ENCODE results near the gene WNT1. TPM values are rescaled to one million over a fixed set of nuclear protein-coding genes. Genes with fewer than 3 reads are reported as not detected.

WNT1 gene
- total RNA-seq, 2 donors from 2014 or later = not detected

- Histone ChIP-seq H3K4me3 (no peak overlapping the region), H3K27ac (no peak overlapping the region), H3K9me3 (no peaks in the 10 kb centered on the region), H3K27me3 (replicated peaks; ENCODE audit: insufficient read depth) (no peaks in the 10 kb centered on the region), H3K4me1 (replicated peaks) (no peaks in the 10 kb centered on the region), H3K36me3 (peaks cover 0 to 7% of the 10 kb centered on the region in 2 donors)
- WGBS = 32% methylated on average over 4 of the region's 4 CpGs
- intact Hi-C loops (cut with DNase I) = no loop called here
- no peak for DNase-seq (ENCODE audit: low spot score)
- TF ChIP-seq CTCF (IDR thresholded peaks at IDR 0.05) = no peak
- no peak for TF ChIP-seq POLR2A (IDR thresholded peaks at IDR 0.05)
- TF ChIP-seq POLR2AphosphoS5 (IDR thresholded peaks at IDR 0.05) = no peak
Observed at GRCh38 chr12:48943221-48943620, 34.9 kb upstream of the WNT1 start.

- DNase-seq (ENCODE audit: low spot score) = no peak
- intact Hi-C loops (cut with DNase I) = no loop called here
- H3K4me3 ChIP-seq = no peak overlapping the region
- no peak overlapping the region for H3K27ac ChIP-seq
- H3K27me3 ChIP-seq (replicated peaks; ENCODE audit: insufficient read depth) = no peaks in the 10 kb centered on the region
- no peaks in the 10 kb centered on the region for H3K9me3 ChIP-seq
- H3K36me3 ChIP-seq = no peaks in the 10 kb centered on the region
- no peak for TF ChIP-seq POLR2AphosphoS5 (IDR thresholded peaks at IDR 0.05)
- TF ChIP-seq POLR2A (IDR thresholded peaks at IDR 0.05) = no peak
- no peak for TF ChIP-seq CTCF (IDR thresholded peaks at IDR 0.05)
- no peaks in the 10 kb centered on the region for H3K4me1 ChIP-seq (replicated peaks)
Observed at GRCh38 chr12:48946205-48946604, 31.9 kb upstream of the WNT1 start.

GRCh38 chr12:48946943-48947342 is 31.2 kb upstream of the WNT1 start:
- TF ChIP-seq POLR2AphosphoS5 (IDR thresholded peaks at IDR 0.05) (no peak), POLR2A (IDR thresholded peaks at IDR 0.05) (no peak), CTCF (IDR thresholded peaks at IDR 0.05) (no peak)
- no peaks in the 10 kb centered on the region for H3K27me3 ChIP-seq (replicated peaks; ENCODE audit: insufficient read depth)

GRCh38 chr12:48947727-48948126 is 30.4 kb upstream of the WNT1 start:
- H3K27ac ChIP-seq = no peak overlapping the region
- no peaks in the 10 kb centered on the region for H3K4me1 ChIP-seq (replicated peaks)
- intact Hi-C loops (cut with DNase I) = no loop called here
- no peaks in the 10 kb centered on the region for H3K36me3 ChIP-seq
- no peak overlapping the region for H3K4me3 ChIP-seq
- TF ChIP-seq POLR2A (IDR thresholded peaks at IDR 0.05) (no peak), CTCF (IDR thresholded peaks at IDR 0.05) (no peak), POLR2AphosphoS5 (IDR thresholded peaks at IDR 0.05) (no peak)
- no peaks in the 10 kb centered on the region for H3K9me3 ChIP-seq
- WGBS = 85% methylated on average over 3 of the region's 3 CpGs
- no peaks in the 10 kb centered on the region for H3K27me3 ChIP-seq (replicated peaks; ENCODE audit: insufficient read depth)
- no peak for DNase-seq (ENCODE audit: low spot score)

More at GRCh38 chr12:48946943-48947342, 31.2 kb upstream of the WNT1 start:
- Histone ChIP-seq H3K4me1 (replicated peaks) (no peaks in the 10 kb centered on the region), H3K9me3 (no peaks in the 10 kb centered on the region), H3K27ac (no peak overlapping the region), H3K36me3 (no peaks in the 10 kb centered on the region), H3K4me3 (no peak overlapping the region)
- intact Hi-C loops (cut with DNase I) = no loop called here
- WGBS = 65% methylated on average over 6 of the region's 6 CpGs
- no peak for DNase-seq (ENCODE audit: low spot score)

GRCh38 chr12:48952691-48953090 is 25.4 kb upstream of the WNT1 start:
- Histone ChIP-seq H3K36me3 (no peaks in the 10 kb centered on the region), H3K27ac (no peak overlapping the region), H3K9me3 (no peaks in the 10 kb centered on the region), H3K4me1 (replicated peaks) (peaks cover 4% of the 10 kb centered on the region), H3K27me3 (replicated peaks; ENCODE audit: insufficient read depth) (no peaks in the 10 kb centered on the region), H3K4me3 (no peak overlapping the region)
- intact Hi-C loops (cut with DNase I) = no loop called here
- WGBS = 90% methylated on average over 4 of the region's 4 CpGs
- TF ChIP-seq CTCF (IDR thresholded peaks at IDR 0.05) (no peak), POLR2A (IDR thresholded peaks at IDR 0.05) (no peak), POLR2AphosphoS5 (IDR thresholded peaks at IDR 0.05) (no peak)
- no peak for DNase-seq (ENCODE audit: low spot score)

Data from prostate gland (tissue), 2 donors.